Keratinocyte (primary cell): ENCODE data around the gene NDNF. TPM values are rescaled to one million over a fixed set of nuclear protein-coding genes. Genes with fewer than 3 reads are reported as not detected.

Source experiments
- DNase-seq: peaks from one replicate; pipeline ENCODE4 v3.0.0-alpha.2; 2011; ENCODE audit warnings: low read depth, missing footprints, low spot score
- FAIRE-seq: peaks from 2 replicates; lab custom pipeline; 2011; peaks lifted over from hg19 to GRCh38; lab: Jason Lieb, UNC
- H2AFZ ChIP-seq: 2 replicates; pipeline ENCODE4 v1.6.0; 2012; ENCODE audit warnings: low read length, control low read depth, inconsistent platforms; ENCODE audit not compliant: control insufficient read depth
- H3K27ac ChIP-seq: 2 replicates; pipeline ENCODE4 v1.5.1; 2011; ENCODE audit warnings: low read length; ENCODE audit not compliant: control insufficient read depth, insufficient read depth
- H3K27me3 ChIP-seq: 3 replicates; pipeline ENCODE4 v1.6.0; 2011; ENCODE audit warnings: low read length; ENCODE audit not compliant: control insufficient read depth, insufficient read depth; ENCODE audit errors: extremely low read depth
- H3K36me3 ChIP-seq, 2 experiments: 2 replicates in 1 of 2; 3 replicates in 1 of 2; pipeline ENCODE4 v1.5.1; 2011; ENCODE audit warnings: low read length in 2 of 2, mild to moderate bottlenecking in 1 of 2; ENCODE audit not compliant: control insufficient read depth in 2 of 2, insufficient read depth in 2 of 2; ENCODE audit errors: extremely low read depth in 1 of 2
- H3K4me1 ChIP-seq: 3 replicates; pipeline ENCODE4 v1.5.1; 2011; ENCODE audit warnings: low read length; ENCODE audit not compliant: control insufficient read depth, insufficient read depth; ENCODE audit errors: extremely low read depth
- H3K4me2 ChIP-seq: 3 replicates; pipeline ENCODE4 v1.6.0; 2011; ENCODE audit warnings: low read depth, low read length; ENCODE audit not compliant: control insufficient read depth, insufficient read depth; ENCODE audit errors: extremely low read depth
- H3K4me3 ChIP-seq, 3 experiments: fragments of 200-600 bp in 1 of 3; sonication (generic) in 1 of 3; 2 replicates in 2 of 3; 3 replicates in 1 of 3; pipeline ENCODE4 v1.5.1; 2011 to 2016; ENCODE audit warnings: low read length in 3 of 3, mild to moderate bottlenecking in 3 of 3, control low read depth in 2 of 3, inconsistent platforms in 1 of 3, low read depth in 1 of 3, mixed read lengths in 1 of 3, mixed run types in 1 of 3, moderate library complexity in 1 of 3; ENCODE audit not compliant: control insufficient read depth in 2 of 3, insufficient read depth in 2 of 3; ENCODE audit errors: extremely low read depth in 1 of 3
- H3K79me2 ChIP-seq: 2 replicates; pipeline ENCODE4 v1.6.0; 2012; ENCODE audit warnings: low read length; ENCODE audit not compliant: control insufficient read depth, insufficient read depth
- H3K9ac ChIP-seq: 3 replicates; pipeline ENCODE4 v1.6.0; 2011; ENCODE audit warnings: low read length; ENCODE audit not compliant: control insufficient read depth, insufficient read depth; ENCODE audit errors: extremely low read depth
- H3K9me1 ChIP-seq: 3 replicates; pipeline ENCODE4 v1.6.0; 2011; ENCODE audit warnings: low read length; ENCODE audit not compliant: control insufficient read depth, insufficient read depth; ENCODE audit errors: extremely low read depth
- H3K9me3 ChIP-seq: 2 replicates; pipeline ENCODE4 v1.5.1; 2012; ENCODE audit warnings: low read depth, low read length; ENCODE audit not compliant: control insufficient read depth
- H4K20me1 ChIP-seq: 3 replicates; pipeline ENCODE4 v1.6.0; 2011; ENCODE audit warnings: low read length; ENCODE audit not compliant: control insufficient read depth, insufficient read depth; ENCODE audit errors: extremely low read depth
- CTCF ChIP-seq, 3 experiments: IDR thresholded peaks in 1 of 3; conservative IDR thresholded peaks in 1 of 3; optimal IDR thresholded peaks in 1 of 3; 2 replicates in 2 of 3; 3 replicates in 1 of 3; pipeline versions ENCODE3 to v1.5.1; 2011; ENCODE audit warnings: low read length in 3 of 3, mild to moderate bottlenecking in 3 of 3, moderate library complexity in 2 of 3, control low read depth in 1 of 3, inconsistent platforms in 1 of 3; ENCODE audit not compliant: insufficient read depth in 2 of 3; ENCODE audit errors: extremely low read depth in 1 of 3
- EZH2 ChIP-seq: IDR thresholded peaks from one replicate; pipeline ENCODE4 v1.6.1; 2012; ENCODE audit warnings: inconsistent platforms, mild to moderate bottlenecking, low read length, moderate library complexity
- dilution Hi-C: fragments of 300-500 bp; cut with MboI; formaldehyde crosslinking; loops from one replicate; pipeline ENCODE4 v1.7.0; 2020; ENCODE audit warnings: low sequenced_read_pairs; ENCODE audit not compliant: extremely low pct_ligation_motif_present
- polyA plus RNA-seq, 5 experiments: library from polyadenylated mRNA; depleted of rRNA in 3 of 5; stranded (reverse) in 3 of 5; stranded (forward) in 1 of 5; unstranded in 1 of 5; fragments of >200 nt; gene quantifications; 1 replicate in 1 of 5; 2 replicates in 3 of 5; 3 replicates in 1 of 5; pipeline versions ENCODE4 v1.2.1 to v1.2.3, GENCODE V29; 2011 to 2012; ENCODE audit warnings: missing spikeins in 2 of 5, low read depth in 1 of 5, low replicate concordance in 1 of 5

NDNF gene
- polyA plus RNA-seq, 1 donor (not counting 4 experiments of a cell fraction or from before 2014, with no cell fraction given), result not detected

- no peaks in the 10 kb centered on the region for H3K9me1 ChIP-seq
- H4K20me1 ChIP-seq, result no peaks in the 10 kb centered on the region
- no peak overlapping the region for H2AFZ ChIP-seq
- dilution Hi-C loops, result no loop called here
- TF ChIP-seq EZH2 (no peak), CTCF (optimal IDR thresholded peaks at IDR 0.05 in 1 of 3, IDR thresholded peaks at IDR 0.05 in 1 of 3, conservative IDR thresholded peaks at IDR 0.05 in 1 of 3; ENCODE audit: extremely low read depth in 1 of 3, insufficient read depth in 2 of 3, low read length in 3 of 3) (no peak)
- no peaks in the 10 kb centered on the region for H3K9me3 ChIP-seq
- H3K79me2 ChIP-seq, result no peaks in the 10 kb centered on the region
- no peak overlapping the region for H3K4me3 ChIP-seq
- no peaks in the 10 kb centered on the region for H3K36me3 ChIP-seq
- H3K27ac ChIP-seq, result no peak overlapping the region
- H3K4me1 ChIP-seq, result no peaks in the 10 kb centered on the region
- FAIRE-seq, result no peak
- no peak for DNase-seq
- H3K4me2 ChIP-seq, result no peak overlapping the region
- no peaks in the 10 kb centered on the region for H3K27me3 ChIP-seq
- no peak overlapping the region for H3K9ac ChIP-seq
Observed at GRCh38 chr4:121096191-121096590, 23.9 kb upstream of the NDNF start.

- H2AFZ ChIP-seq, result no peak overlapping the region
- FAIRE-seq, result no peak
- H3K36me3 ChIP-seq, result no peaks in the 10 kb centered on the region
- no peaks in the 10 kb centered on the region for H3K79me2 ChIP-seq
- no peaks in the 10 kb centered on the region for H3K9me3 ChIP-seq
- no peaks in the 10 kb centered on the region for H3K27me3 ChIP-seq
- H3K27ac ChIP-seq, result no peak overlapping the region
- no peaks in the 10 kb centered on the region for H3K9me1 ChIP-seq
- no peaks in the 10 kb centered on the region for H4K20me1 ChIP-seq
- no peaks in the 10 kb centered on the region for H3K4me1 ChIP-seq
- TF ChIP-seq CTCF (optimal IDR thresholded peaks at IDR 0.05 in 1 of 3, IDR thresholded peaks at IDR 0.05 in 1 of 3, conservative IDR thresholded peaks at IDR 0.05 in 1 of 3; ENCODE audit: extremely low read depth in 1 of 3, insufficient read depth in 2 of 3, low read length in 3 of 3) (no peak), EZH2 (no peak)
- dilution Hi-C loops, result no loop called here
- no peak overlapping the region for H3K4me3 ChIP-seq
- DNase-seq, result no peak
- H3K9ac ChIP-seq, result no peak overlapping the region
- H3K4me2 ChIP-seq, result no peak overlapping the region
Observed at GRCh38 chr4:121094297-121094966, 22.1 kb upstream of the NDNF start.
